Right kidney (tissue), 1 donor: ENCODE results near the gene MTG1.

ENCODE experiments used
- DNase-seq: peaks from one replicate; pipeline ENCODE4 v3.0.0-alpha.2; 2016

MTG1 gene

DNA sequence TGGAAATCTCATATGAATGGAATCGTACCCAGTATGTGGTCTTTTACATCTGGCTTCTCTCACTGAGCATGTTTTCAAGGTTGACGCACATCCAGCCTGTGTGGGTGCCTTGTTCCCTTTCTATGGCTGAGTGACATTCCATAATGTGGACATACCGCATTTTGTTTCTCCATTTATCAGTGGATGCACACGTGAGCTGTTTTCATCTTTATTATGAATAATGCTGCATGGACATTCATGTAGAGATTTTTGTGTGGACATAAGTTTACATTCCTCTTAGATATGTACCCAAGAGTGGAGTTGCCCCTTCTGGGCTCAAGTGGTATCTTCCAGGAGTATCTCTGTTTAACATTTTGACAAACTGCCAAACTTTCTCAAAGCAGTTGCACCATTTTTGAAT is 58.5 kb downstream of the MTG1 start:
- no peak for DNase-seq

DNA sequence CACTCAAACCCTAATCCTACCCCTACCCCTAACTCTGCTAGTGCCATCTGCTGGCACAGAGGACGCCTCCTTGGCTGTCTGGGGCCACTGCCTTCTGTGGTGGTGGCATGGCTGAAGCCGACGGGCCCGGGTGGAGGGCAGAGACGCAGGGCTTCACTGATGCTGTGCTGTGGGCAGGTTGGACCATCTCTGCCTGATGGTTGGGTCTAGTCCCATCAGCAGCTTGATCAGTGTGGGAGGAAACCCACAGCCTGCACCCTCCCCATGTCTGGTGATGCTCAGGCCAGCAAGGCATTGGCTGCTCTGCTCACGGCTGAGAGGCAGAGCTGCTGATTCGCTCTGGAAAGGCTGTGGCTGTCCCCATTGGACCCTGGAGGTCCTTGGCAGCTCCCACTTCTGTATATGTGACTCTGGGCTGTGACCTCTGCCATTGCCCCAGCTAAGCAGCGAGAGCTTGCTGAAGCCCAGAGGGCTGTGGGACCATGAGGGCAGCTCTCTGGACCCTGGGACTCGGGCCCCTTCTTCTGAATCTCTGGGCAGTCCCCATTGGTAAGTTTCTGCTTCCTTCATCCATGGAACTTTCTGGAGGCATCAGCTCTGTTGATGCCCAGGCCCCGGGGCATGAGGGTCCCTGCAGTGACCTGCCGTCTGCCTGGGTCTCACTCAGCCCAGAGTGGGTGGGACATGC is 59.7 kb downstream of the MTG1 start, which contains the start of gene SCART1:
TSS of gene SCART1 (plus strand) at position 430 of the 688 bp plus-strand sequence. CDS start at position 483, 53 bp downstream.
- DNase-seq, result no peak

DNA sequence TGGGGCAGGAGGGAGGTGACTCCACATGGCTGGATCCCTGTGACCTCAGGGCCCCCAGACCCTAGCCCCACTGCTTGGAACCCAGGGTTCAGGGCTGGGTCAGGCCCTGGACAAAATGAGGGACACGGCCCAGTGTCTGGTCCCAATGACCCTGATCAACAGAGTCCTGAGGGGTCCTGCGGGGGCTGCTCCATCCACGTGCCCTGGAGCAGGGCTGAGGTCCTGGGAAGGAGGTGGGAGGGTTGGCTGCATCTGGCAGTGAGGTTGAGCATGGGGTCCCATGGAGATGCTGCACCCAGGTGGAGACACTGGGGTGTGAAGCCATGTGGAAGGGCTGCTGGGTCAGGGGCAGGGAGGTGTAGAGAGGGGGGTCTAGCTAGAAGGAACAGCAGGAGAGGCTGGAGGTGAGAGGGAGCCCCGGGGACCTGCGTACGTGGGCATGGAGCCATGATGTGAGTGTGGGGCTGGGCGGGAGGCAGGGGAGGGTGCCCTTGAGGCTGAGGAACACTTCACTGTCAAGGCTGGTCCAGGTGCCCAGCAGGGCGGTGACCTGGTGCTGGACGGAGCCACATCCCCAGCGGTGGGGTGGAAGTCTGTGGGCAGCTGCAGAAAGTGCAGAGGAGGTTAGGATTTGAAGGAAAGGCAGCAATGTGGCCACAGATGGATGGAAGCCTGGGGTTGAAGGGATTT is 60.4 kb downstream of the MTG1 start:
- no peak for DNase-seq

DNA sequence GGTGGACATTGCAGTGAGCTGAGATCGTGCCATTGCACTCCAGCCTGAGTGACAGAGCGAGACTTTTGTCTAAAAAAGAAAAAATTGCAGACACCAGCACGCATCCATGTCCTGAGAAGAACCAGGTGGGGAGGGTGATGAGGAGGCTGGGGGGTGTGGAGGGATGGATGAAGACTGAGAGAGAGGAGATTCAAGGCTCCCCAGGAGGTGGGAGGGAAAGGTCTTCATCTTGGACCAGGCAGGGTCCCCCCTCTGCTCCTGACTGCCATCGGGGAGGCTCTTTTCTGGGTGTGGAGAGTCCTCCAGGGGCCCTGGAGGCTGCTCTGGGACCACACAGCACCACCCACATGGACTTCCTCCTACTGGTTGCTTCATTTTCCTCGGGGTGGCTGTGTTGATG is 61.2 kb downstream of the MTG1 start:
- no peak for DNase-seq

DNA sequence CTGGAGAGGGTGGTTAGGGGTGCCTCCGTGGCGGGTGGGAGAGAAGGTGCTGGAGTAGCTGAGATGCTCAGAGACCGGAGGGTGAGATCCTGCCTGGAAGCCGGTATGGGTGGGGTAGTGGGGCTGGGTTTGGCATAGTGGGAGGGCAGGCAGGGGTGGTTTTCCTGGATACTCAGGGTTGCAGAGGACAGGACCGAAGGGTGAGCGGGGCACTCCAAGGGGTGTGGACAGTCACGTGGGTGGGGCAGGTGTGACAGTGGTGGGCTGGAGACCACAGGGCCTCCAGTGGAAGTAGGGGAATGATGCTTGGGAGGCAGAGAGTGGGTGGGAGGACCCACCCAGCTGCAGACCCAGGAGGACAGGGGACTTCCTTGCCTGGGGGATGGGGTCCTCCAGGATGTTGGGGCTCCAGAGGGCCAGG is 61.7 kb downstream of the MTG1 start:
- no peak for DNase-seq

DNA sequence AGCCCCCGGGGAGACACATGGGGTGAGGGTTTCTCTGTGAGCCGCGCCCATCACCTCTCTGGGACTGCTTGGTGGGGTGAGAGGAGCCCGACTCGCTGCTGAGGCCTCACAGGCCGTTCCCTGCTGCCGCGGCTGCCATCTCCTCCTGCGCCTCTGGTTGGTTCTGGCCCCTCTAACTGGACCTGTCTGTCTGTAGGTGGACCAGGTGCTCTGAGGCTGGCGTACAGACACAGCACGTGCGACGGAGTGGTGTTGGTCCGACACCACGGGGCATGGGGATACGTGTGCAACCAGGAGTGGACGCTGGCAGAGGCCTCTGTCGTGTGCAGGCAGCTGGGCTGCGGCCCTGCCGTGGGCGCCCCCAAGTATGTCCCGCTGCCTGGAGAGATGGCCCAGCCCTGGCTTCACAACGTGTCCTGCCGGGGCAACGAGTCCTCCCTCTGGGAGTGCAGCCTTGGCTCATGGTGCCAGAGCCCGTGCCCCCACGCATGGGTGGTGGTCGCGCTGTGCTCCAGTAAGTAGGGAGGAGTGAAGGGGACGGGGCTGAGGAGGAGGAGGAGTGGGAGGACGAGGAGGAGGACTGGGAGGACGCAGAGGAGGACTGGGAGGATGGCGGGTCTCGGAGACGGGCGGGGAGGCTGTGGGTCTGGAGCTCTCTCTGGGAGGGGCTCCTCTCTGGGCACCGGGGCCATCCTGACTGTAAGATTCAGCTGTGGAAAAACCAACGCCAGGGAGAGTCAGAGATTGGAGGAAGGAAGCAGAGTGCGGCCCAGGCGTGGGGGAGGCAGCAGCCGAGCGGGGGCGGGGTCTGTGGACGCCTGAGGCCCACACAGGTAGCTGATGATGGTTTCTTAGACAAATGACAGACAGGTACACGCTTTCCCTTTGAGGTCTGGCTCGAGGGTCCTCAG is 62.3 kb downstream of the MTG1 start:
- no peak for DNase-seq

DNA sequence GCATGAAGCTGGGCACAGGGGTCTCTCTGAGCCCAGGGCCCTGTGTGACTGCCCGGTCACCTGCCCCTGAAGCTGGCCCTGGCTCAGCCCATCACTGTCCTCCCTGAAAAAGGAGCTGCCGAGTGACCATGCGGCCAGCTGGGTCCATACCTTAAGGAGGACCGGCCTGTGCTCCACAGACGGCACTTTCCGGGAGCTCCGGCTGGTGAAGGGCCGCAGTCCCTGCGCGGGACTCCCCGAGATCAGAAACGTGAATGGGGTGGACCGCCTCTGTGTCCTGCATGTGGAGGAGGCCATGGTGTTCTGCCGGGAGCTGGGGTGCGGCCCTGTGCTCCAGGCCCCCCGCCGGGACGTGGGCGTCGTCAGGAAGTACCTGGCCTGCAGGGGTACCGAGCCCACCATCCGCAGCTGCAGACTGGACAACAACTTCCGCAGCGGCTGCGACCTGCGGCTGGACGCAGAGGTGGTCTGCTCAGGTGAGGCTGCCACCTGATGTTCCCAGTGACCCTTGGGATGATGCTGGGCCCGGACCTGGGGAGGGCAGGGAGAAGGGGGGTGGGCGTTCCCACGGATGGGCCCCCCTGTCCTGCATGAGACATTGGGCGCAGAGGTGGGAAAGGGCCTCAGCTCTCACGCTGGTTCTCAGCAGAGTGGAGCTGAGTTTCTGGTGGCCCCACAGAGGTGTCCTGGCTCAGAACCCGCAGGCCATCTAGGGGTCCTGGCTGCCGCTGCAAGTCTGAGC is 63.3 kb downstream of the MTG1 start:
- no peak for DNase-seq

DNA sequence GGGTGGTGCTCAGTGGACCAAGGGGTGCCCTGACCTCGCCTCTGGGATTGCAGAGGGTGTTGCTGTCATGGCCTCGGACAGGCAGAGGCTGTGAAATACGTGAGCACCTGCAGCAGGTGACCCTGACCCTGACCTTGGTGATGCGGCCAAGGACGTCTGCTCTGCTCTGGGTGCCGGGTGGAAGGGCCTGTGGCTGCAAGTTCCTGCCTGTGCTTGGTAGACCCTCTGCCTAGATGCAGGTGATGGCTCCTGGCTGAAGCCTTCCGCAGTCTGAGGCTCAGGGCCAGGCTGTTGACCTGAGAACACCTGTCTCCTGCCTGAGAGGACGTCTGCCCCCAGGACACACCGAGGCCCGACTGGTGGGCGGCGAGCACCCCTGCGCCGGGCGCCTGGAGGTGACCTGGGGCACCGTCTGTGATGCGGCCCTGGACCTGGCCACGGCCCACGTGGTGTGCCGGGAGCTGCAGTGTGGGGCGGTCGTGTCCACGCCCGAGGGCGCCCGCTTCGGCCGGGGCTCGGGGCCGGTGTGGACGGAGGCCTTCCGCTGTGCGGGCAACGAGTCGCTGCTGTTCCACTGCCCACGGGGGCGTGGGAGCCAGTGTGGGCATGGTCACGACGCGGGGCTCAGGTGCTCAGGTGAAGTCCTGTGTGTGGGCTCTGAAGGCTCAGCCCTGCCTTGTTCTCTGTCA is 64.2 kb downstream of the MTG1 start:
- DNase-seq, result no peak

DNA sequence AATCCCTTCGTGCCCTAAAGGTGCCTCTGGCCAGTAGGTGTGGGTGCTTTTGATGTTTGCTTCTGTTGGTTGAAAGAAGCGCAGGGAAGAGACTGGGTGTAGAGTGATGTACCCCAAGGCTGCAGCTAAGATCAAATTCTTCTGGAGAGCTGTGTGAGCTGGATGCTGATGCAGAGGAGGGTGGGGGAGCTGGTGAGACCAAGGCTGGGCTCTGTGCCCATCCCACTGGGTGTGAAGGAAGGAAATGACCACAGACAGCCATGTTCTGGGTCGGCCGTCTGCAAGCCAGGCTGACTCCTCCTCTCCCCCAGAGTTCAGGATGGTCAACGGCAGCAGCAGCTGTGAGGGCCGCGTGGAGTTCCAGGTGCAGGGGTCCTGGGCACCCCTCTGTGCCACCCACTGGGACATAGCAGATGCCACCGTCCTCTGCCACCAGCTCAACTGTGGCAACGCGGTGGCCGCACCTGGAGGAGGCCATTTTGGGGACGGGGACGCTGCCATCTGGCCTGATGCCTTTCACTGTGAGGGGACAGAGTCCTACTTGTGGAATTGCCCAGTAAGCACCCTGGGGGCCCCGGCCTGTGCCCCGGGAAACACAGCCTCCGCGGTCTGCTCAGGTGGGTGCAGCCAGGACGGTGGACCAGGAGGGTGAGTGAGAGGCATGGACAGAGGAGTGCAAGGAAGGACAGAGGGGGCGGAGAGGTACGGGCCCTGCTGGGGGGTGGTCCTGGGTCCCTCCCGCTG is 64.9 kb downstream of the MTG1 start:
- no peak for DNase-seq

DNA sequence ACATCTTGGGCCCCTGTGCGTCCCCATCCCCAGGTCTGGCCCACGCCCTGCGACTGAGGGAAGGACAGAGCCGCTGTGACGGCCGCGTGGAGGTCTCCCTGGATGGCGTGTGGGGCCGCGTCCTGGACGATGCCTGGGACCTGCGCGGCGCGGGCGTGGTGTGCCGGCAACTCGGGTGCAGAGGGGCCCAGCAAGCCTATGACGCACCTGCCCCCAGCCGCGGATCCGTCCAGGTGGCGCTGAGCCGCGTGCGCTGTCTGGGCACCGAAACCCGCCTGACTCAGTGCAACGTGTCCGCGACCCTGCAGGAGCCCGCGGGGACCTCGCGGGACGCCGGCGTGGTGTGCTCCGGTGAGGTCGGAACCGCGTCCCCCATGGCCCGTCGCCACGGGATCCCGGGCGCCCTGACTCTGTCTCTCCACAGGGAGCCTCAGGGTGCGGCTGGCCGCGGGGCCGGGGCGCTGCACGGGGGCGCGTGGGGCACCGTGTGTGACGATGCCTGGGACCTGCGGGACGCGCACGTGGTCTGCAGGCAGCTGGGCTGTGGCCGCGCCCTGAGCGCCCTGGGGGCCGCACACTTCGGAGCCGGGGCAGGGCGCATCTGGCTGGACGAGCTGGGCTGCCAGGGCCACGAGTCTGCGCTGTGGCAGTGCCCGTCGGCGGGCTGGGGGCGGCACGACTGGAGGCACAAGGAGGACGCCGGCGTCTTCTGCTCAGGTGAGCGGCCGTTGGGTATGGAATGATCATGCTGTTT is 65.7 kb downstream of the MTG1 start:
- DNase-seq, result no peak

DNA sequence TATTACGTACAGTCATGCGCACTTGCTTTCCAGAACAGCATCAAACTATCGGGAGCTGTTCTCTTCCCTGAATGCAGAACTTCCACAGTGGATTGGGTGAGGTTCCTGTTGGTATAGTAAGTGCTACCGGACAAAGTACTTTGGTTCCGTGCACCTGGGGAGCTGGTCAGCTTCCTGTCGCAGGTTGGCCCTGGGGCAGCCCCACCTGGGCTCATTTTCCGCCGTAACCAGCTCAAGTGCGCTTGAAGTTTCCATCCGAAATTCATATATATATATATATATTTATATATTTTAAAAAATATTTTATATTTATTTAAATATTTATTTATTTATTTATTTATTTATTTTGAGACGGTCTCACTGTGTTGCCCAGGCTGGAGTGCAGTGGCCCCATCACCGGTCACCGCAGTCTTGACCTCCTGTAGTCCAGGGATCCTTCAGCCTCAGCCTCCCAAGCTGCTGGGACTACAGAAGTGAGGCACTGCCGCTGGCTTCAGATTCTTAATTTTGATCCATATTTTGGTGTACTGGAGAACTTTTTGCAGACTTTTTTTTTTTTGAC is 66.3 kb downstream of the MTG1 start:
- DNase-seq, result no peak

DNA sequence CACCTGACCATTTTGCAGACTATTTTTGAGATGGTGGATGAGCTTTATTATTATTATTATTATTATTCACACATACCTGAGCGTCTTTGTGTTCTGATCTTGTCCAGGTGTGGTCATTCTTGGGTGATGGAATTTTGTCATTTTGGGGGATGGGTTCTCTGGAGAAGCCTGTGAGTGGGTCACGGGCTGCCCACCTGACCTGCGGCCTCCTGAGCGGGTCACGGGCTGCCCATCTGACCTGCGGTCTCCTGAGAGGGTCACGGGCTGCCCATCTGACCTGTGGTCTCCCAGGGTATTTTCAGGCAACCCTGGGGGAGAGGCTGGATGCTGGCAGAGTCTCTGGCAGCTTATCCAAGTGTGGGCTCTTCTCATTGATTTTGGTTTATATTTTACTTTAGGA is 67.1 kb downstream of the MTG1 start:
- no peak for DNase-seq

DNA sequence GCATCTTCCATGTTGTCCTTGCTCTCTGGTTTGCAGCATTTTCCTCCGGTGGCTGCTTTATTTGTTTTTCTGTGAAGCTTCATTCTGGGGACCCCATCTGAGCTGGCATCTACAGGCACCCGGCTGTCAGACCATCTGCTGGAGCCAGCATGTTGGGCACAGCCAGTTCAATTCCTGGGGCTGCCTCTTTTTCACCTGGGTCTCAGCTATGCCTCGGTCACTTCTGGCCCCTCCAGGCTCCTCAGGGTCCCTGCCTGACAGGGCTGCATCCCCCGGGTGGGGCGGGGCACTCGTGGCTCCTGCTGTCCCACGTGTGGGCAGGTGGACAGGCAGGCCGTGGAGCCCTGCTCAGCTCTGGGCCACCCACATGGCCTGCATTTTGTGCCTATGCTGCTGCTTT is 67.9 kb downstream of the MTG1 start:
- no peak for DNase-seq

DNA sequence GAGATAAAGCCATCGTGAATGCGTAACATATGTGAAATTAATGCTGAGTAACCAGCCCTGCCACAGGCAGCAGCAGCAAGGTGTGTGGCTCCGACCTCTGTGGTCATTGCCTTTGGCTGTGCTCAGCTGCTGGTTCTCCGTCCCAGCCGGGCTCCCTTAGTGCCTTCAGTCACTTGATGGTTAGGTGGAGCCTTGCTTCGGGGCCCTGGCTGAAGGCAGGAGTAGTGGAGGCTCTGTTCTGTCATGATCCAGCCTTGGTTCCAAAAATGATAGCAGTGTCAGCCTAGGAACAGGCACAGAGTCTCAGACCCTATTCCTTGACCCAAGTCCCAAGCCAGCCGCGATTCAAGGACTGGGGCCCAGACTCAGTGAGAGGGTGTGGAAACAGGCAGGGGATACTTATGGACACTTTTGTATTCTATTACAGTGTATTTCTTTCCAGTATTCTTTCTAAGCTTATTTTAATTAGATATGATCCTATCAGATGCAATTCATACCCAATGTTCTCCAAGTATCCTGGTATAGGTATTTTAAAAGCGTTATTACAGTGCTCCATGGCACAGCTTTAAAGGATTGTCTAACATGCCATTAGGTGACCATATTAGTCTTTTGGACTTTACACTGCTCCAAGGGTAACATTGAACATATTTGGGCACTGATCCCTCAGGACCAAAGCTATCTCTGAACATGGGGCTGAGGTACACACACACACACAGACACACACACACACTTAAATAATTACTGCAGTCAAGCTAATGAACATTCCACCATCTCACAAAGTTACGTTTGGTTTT is 68.8 kb downstream of the MTG1 start:
- no peak for DNase-seq

DNA sequence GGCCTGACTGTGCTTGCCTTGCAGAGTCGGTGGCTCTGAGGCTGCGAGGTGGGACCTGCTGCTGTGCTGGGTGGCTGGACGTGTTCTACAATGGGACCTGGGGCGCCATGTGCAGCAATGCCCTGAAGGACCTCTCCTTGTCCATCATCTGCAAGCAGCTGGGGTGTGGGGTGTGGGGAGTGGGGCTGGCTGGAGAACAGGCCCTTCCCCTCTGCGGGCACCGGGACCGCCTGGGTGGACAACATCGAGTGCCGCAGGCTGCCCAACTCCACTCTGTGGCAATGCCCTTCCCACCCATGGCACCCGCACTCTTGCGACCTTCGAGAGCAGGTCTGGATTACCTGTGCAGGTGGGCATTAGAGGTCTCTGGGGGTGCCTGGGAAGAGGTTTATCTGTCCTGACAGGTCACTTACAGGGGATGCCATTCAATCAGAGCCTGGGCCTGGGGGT is 70.7 kb downstream of the MTG1 start:
- DNase-seq, result no peak

DNA sequence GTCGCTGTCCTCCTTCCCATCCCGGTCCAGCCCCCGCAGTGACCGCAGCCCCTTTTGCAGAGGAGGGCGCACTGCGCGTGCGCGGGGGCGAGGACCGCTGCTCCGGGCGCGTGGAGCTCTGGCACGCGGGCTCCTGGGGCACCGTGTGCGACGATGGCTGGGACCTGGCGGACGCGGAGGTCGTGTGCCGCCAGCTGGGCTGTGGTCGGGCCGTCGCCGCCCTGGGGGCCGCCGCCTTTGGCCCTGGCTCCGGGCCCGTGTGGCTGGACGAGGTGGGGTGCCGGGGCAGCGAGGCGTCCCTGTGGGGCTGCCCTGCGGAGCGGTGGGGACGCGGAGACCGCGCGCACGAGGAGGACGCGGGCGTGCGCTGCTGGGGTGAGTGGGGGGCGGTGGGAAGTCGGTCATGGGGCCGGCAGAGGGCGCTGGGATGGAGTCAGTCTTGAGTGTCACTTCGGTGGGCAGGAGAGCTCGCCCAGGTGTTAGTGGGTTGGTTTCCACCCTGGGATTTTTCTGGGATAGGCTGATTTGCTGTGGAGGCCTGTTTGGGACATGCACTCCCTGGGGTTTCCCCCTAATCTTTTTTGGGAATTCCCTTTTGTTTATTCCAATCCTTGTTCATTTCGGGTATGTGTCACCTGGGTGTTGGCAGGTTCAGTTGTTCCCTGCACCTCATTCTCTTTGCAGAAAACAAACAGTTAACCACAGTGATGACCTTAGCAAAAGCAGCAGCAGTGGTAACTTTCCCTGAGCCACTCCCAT is 71.4 kb downstream of the MTG1 start:
- no peak for DNase-seq

DNA sequence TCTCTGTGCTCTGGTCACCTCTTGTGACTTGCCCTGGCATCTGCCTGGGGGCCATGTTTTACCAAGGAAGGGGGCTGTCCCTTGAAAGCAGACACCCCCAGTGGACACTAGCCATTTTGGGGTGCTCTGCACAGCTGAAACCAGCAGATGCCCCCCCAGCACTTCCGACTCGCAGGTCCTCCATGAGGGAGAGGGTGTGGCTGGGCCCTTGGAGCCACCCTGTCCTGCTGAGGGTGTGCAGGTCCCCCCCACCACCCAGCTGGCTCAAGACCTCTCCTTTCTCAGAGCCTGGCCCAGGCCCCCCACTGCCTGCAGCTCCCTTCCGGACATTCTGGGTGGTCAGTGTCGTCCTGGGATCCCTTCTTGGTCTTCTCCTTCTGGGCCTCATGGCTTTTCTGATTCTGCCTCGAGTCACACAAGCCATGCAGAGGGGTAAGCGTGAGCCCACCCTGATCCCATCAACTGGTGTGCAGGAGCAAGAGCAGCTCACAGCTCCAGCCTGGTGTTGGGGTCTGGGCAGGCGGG is 72.1 kb downstream of the MTG1 start:
- no peak for DNase-seq
